H1 (cell line): ENCODE results near the gene FLRT2. TPM values are rescaled to one million over a fixed set of nuclear protein-coding genes. Genes with fewer than 3 reads are reported as not detected.

Experiments
- CTCF ChIA-PET: fragments of 300-600 bp; sonication (Branson Sonifier 250); formaldehyde crosslinking; loops from one replicate; lab custom pipeline; 2021; ENCODE audit not compliant: partially characterized antibody; lab: Charles Lee
- POLR2A ChIA-PET: fragments of 300-600 bp; sonication (Branson Sonifier 250); formaldehyde crosslinking; loops from one replicate; lab custom pipeline; 2021; ENCODE audit warnings: inconsistent platforms; ENCODE audit not compliant: partially characterized antibody; lab: Charles Lee
- DNase-seq, 2 experiments: peaks; one replicate each; pipeline versions ENCODE4 v3.0.0 to v3.0.0-alpha.2; 2010 to 2022; ENCODE audit warnings: low spot score in 2 of 2, low read depth in 1 of 2, mixed read lengths in 1 of 2
- FAIRE-seq: peaks from 2 replicates; lab custom pipeline; 2011; peaks lifted over from hg19 to GRCh38; lab: Jason Lieb, UNC
- H2AFZ ChIP-seq: 2 replicates; pipeline ENCODE4 v1.8.1; 2012; ENCODE audit warnings: low read length, inconsistent platforms
- H2AK5ac ChIP-seq: 2 replicates; pipeline ENCODE4 v1.6.1; 2013; ENCODE audit warnings: low read depth, low read length
- H2BK120ac ChIP-seq: replicated peaks from 2 replicates; pipeline ENCODE3; 2013; ENCODE audit warnings: low read depth, low read length, inconsistent platforms
- H2BK12ac ChIP-seq: 2 replicates; pipeline ENCODE4 v1.6.1; 2013; ENCODE audit warnings: low read depth, low read length
- H2BK15ac ChIP-seq: 2 replicates; pipeline ENCODE4 v1.6.1; 2013; ENCODE audit warnings: low read length
- H2BK20ac ChIP-seq: 2 replicates; pipeline ENCODE4 v1.6.1; 2013; ENCODE audit warnings: low read length
- H2BK5ac ChIP-seq: 2 replicates; pipeline ENCODE4 v1.6.1; 2013; ENCODE audit warnings: low read depth, low read length
- H3K14ac ChIP-seq: 2 replicates; pipeline ENCODE4 v1.6.1; 2013; ENCODE audit warnings: inconsistent platforms; ENCODE audit not compliant: insufficient read length
- H3K18ac ChIP-seq: 2 replicates; pipeline ENCODE4 v1.6.1; 2013; ENCODE audit warnings: low read length; ENCODE audit errors: extremely low read depth
- H3K23ac ChIP-seq: 2 replicates; pipeline ENCODE4 v1.6.1; 2013; ENCODE audit warnings: inconsistent platforms; ENCODE audit not compliant: insufficient read length
- H3K23me2 ChIP-seq: 2 replicates; pipeline ENCODE4 v1.6.1; 2013; ENCODE audit warnings: low read depth, low read length
- H3K27ac ChIP-seq: 2 replicates; pipeline ENCODE4 v1.6.1; 2011; ENCODE audit warnings: low read depth, low read length, inconsistent platforms
- H3K27me3 ChIP-seq, 4 experiments: replicated peaks in 1 of 4; 1 replicate in 1 of 4; 2 replicates in 3 of 4; pipeline versions ENCODE4 v1.6.1 to v1.8.1; 2011 to 2013; ENCODE audit warnings: low read length in 3 of 4, mild to moderate bottlenecking in 3 of 4, inconsistent platforms in 2 of 4, mixed read lengths in 2 of 4, moderate library complexity in 1 of 4; ENCODE audit not compliant: control insufficient read depth in 3 of 4, insufficient read depth in 3 of 4; ENCODE audit errors: extremely low read depth in 1 of 4
- H3K36me3 ChIP-seq, 4 experiments: 2 replicates each; pipeline versions ENCODE4 v1.6.1 to v1.8.1; 2011 to 2013; ENCODE audit warnings: mild to moderate bottlenecking in 4 of 4, low read length in 3 of 4, moderate library complexity in 2 of 4, control low read depth in 1 of 4, inconsistent platforms in 1 of 4; ENCODE audit not compliant: insufficient read depth in 4 of 4, control insufficient read depth in 2 of 4
- H3K4ac ChIP-seq: replicated peaks from 2 replicates; pipeline ENCODE3; 2013; ENCODE audit warnings: low read length, low read depth, mixed read lengths, inconsistent platforms; ENCODE audit not compliant: insufficient read length
- H3K4me1 ChIP-seq, 4 experiments: replicated peaks in 1 of 4; 1 replicate in 1 of 4; 2 replicates in 3 of 4; pipeline versions ENCODE4 v1.6.1 to v1.8.1; 2011 to 2013; ENCODE audit warnings: low read length in 3 of 4, inconsistent platforms in 2 of 4, mixed read lengths in 1 of 4; ENCODE audit not compliant: insufficient read depth in 4 of 4, control insufficient read depth in 3 of 4
- H3K4me2 ChIP-seq, 2 experiments: 2 replicates each; pipeline versions ENCODE4 v1.6.1 to v1.8.1; 2011 to 2013; ENCODE audit warnings: low read depth in 2 of 2, low read length in 2 of 2, control low read depth in 1 of 2, inconsistent platforms in 1 of 2, mild to moderate bottlenecking in 1 of 2; ENCODE audit not compliant: insufficient read depth in 1 of 2
- H3K4me3 ChIP-seq, 4 experiments: fragments of 200-600, 300-600 bp in 1 of 4; sonication (generic), shearing (Covaris generic), sonication (Bioruptor Twin) in 1 of 4; 2 replicates each; pipeline versions ENCODE4 v1.5.1 to v1.8.1; 2011 to 2016; ENCODE audit warnings: low read length in 4 of 4, low read depth in 3 of 4, control low read depth in 2 of 4, inconsistent platforms in 2 of 4, mild to moderate bottlenecking in 2 of 4, mixed read lengths in 1 of 4, moderate library complexity in 1 of 4; ENCODE audit not compliant: insufficient read depth in 2 of 4; ENCODE audit errors: extremely low read depth in 1 of 4
- H3K56ac ChIP-seq: replicated peaks from 2 replicates; pipeline ENCODE3; 2013; ENCODE audit warnings: low read depth, mild to moderate bottlenecking, mixed read lengths, low read length, inconsistent platforms; ENCODE audit not compliant: insufficient read length
- H3K79me1 ChIP-seq: 2 replicates; pipeline ENCODE4 v1.6.1; 2013; ENCODE audit warnings: low read depth, low read length, control low read depth
- H3K79me2 ChIP-seq, 2 experiments: 2 replicates each; pipeline versions ENCODE4 v1.6.1 to v1.8.1; 2012 to 2013; ENCODE audit warnings: low read length in 2 of 2, mild to moderate bottlenecking in 2 of 2, inconsistent platforms in 1 of 2; ENCODE audit not compliant: insufficient read depth in 2 of 2, control insufficient read depth in 1 of 2
- H3K9ac ChIP-seq, 4 experiments: replicated peaks in 1 of 4; 1 replicate in 1 of 4; 2 replicates in 3 of 4; pipeline versions ENCODE4 v1.6.1 to v1.8.1; 2011 to 2013; ENCODE audit warnings: low read depth in 3 of 4, low read length in 3 of 4, control low read depth in 2 of 4, mild to moderate bottlenecking in 2 of 4, moderate library complexity in 2 of 4, inconsistent platforms in 1 of 4; ENCODE audit errors: extremely low read depth in 1 of 4
- H3K9me3 ChIP-seq, 2 experiments: 2 replicates each; pipeline versions ENCODE4 v1.6.1 to v1.8.1; 2012 to 2013; ENCODE audit warnings: mild to moderate bottlenecking in 2 of 2, moderate library complexity in 2 of 2, control low read depth in 1 of 2, inconsistent platforms in 1 of 2, low read depth in 1 of 2, low read length in 1 of 2, mixed read lengths in 1 of 2; ENCODE audit not compliant: insufficient read depth in 2 of 2
- H4K20me1 ChIP-seq, 2 experiments: replicated peaks in 1 of 2; 2 replicates each; pipeline versions ENCODE3 to v1.8.1; 2011 to 2013; ENCODE audit warnings: inconsistent platforms in 2 of 2, low read length in 2 of 2, mild to moderate bottlenecking in 1 of 2; ENCODE audit not compliant: insufficient read depth in 2 of 2, control insufficient read depth in 1 of 2
- H4K5ac ChIP-seq: 2 replicates; pipeline ENCODE4 v1.6.1; 2013; ENCODE audit warnings: low read length, low read depth, mixed read lengths, inconsistent platforms; ENCODE audit not compliant: insufficient read length
- H4K8ac ChIP-seq: 2 replicates; pipeline ENCODE4 v1.8.0; 2013; ENCODE audit warnings: mild to moderate bottlenecking, moderate library complexity, low read length, inconsistent platforms; ENCODE audit not compliant: insufficient read depth; ENCODE audit errors: extremely low read depth
- H4K91ac ChIP-seq: replicated peaks from 2 replicates; pipeline ENCODE3; 2013; ENCODE audit warnings: low read length, mixed read lengths, inconsistent platforms; ENCODE audit not compliant: insufficient read length
- CTBP2 ChIP-seq: IDR thresholded peaks from 2 replicates; pipeline ENCODE4 v1.7.0; 2011; ENCODE audit warnings: borderline replicate concordance, mild to moderate bottlenecking, moderate library complexity, mixed read lengths, low read length; ENCODE audit not compliant: insufficient read depth, insufficient read length
- E2F6 ChIP-seq: IDR thresholded peaks from 2 replicates; pipeline ENCODE4 v1.6.1; 2012; ENCODE audit warnings: inconsistent platforms
- EP300 ChIP-seq, 2 experiments: IDR thresholded peaks; 1 replicate in 1 of 2; 2 replicates in 1 of 2; pipeline ENCODE4 v1.6.1; 2011 to 2012; ENCODE audit warnings: low read depth in 2 of 2, low read length in 2 of 2, mild to moderate bottlenecking in 2 of 2, borderline replicate concordance in 1 of 2, inconsistent platforms in 1 of 2, moderate library complexity in 1 of 2
- POU5F1 ChIP-seq: IDR thresholded peaks from 2 replicates; pipeline ENCODE4 v1.6.1; 2011; ENCODE audit warnings: low read depth, mild to moderate bottlenecking, low read length, moderate library complexity
- RXRA ChIP-seq: IDR thresholded peaks from 2 replicates; pipeline ENCODE4 v1.6.1; 2011; ENCODE audit warnings: low read depth, mild to moderate bottlenecking, low read length, moderate library complexity; ENCODE audit not compliant: insufficient read depth
- SP1 ChIP-seq: IDR thresholded peaks from 2 replicates; pipeline ENCODE4 v1.6.1; 2011; ENCODE audit warnings: low read depth, low read length
- SP4 ChIP-seq: IDR thresholded peaks from 2 replicates; pipeline ENCODE4 v1.6.1; 2012; ENCODE audit warnings: low read length, inconsistent platforms
- TAF7 ChIP-seq: optimal IDR thresholded peaks from 2 replicates; pipeline ENCODE3; 2011; ENCODE audit warnings: low read depth, mild to moderate bottlenecking, inconsistent platforms, low read length, moderate library complexity, borderline replicate concordance
- TBP ChIP-seq: IDR thresholded peaks from 2 replicates; pipeline ENCODE4 v1.6.1; 2011; ENCODE audit warnings: low read depth, low read length, improper control_type of control experiment
- ZNF274 ChIP-seq: IDR thresholded peaks from 2 replicates; pipeline ENCODE4 v1.7.0; 2012; ENCODE audit warnings: low read length, borderline replicate concordance; ENCODE audit errors: extremely low read depth
- WGBS, 2 experiments: shearing (Covaris generic) in 1 of 2; methylation state at CpG; one replicate each; pipeline versions ENCODE4 v1.1.6 to v1.1.7; 2013 to 2015; ENCODE audit warnings: low lambda C conversion rate in 2 of 2, mixed read lengths in 2 of 2, inconsistent platforms in 1 of 2, low coverage in 1 of 2, missing lambda C conversion rate in 1 of 2; ENCODE audit not compliant: insufficient replicate concordance in 2 of 2, insufficient coverage in 1 of 2, insufficient read length in 1 of 2; ENCODE audit errors: extremely low coverage in 1 of 2, missing lambda C conversion rate in 1 of 2; 5-methylcytosine and 5-hydroxymethylcytosine counted together
- polyA plus RNA-seq, 7 experiments: library from polyadenylated mRNA; depleted of rRNA in 3 of 7; stranded (reverse) in 5 of 7; unstranded in 2 of 7; fragments of >200 nt in 5 of 7; fragments of 200-250 nt in 2 of 7; gene quantifications; 1 replicate in 5 of 7; 2 replicates in 1 of 7; 4 replicates in 1 of 7; pipeline versions ENCODE4 v1.2.1 to v1.2.3, GENCODE V29; 2011 to 2013; ENCODE audit warnings: missing spikeins in 2 of 7, mixed read lengths in 2 of 7
- total RNA-seq: library from RNA; stranded (reverse); fragmentation: NEBNext Ultra II Directional; extraction: Animal tissue kit (Norgen Biotek cat#: 25700); gene quantifications from 2 replicates; pipeline ENCODE4 v1.2.1, GENCODE V29; 2021
- TF ChIP-seq, protein P1 (sequence below), 3 experiments: IDR thresholded peaks; 1 replicate in 2 of 3; 2 replicates in 1 of 3; pipeline versions ENCODE4 v1.5.1 to v1.6.1; 2011; ENCODE audit warnings: low read length in 3 of 3, mild to moderate bottlenecking in 3 of 3, inconsistent platforms in 2 of 3, low read depth in 1 of 3, moderate library complexity in 1 of 3; ENCODE audit not compliant: insufficient read depth in 1 of 3; ENCODE audit errors: control extremely low read depth in 1 of 3

Gene FLRT2
- total and polyA plus RNA-seq, 2 of the 8 experiments (the other 6 are each of a cell fraction or from before 2014, with no cell fraction given) = 2.4 to 6.9 TPM

GRCh38 chr14:85622106-85622505 lies 92.2 kb downstream of the FLRT2 start:
- no peak for FAIRE-seq
- TF ChIP-seq SP4 = no peak
- TF ChIP-seq, protein P1, sequence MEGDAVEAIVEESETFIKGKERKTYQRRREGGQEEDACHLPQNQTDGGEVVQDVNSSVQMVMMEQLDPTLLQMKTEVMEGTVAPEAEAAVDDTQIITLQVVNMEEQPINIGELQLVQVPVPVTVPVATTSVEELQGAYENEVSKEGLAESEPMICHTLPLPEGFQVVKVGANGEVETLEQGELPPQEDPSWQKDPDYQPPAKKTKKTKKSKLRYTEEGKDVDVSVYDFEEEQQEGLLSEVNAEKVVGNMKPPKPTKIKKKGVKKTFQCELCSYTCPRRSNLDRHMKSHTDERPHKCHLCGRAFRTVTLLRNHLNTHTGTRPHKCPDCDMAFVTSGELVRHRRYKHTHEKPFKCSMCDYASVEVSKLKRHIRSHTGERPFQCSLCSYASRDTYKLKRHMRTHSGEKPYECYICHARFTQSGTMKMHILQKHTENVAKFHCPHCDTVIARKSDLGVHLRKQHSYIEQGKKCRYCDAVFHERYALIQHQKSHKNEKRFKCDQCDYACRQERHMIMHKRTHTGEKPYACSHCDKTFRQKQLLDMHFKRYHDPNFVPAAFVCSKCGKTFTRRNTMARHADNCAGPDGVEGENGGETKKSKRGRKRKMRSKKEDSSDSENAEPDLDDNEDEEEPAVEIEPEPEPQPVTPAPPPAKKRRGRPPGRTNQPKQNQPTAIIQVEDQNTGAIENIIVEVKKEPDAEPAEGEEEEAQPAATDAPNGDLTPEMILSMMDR (IDR thresholded peaks at IDR 0.05; ENCODE audit: control extremely low read depth in 1 of 3, insufficient read depth in 1 of 3, low read depth in 1 of 3, low read length in 3 of 3) = no peak
- TF ChIP-seq CTBP2 = no peak
- no peak for TF ChIP-seq SP1
- TF ChIP-seq POU5F1 = no peak
- TF ChIP-seq E2F6 = no peak
- no peak for TF ChIP-seq TBP
- no peak for TF ChIP-seq ZNF274
- no peak for TF ChIP-seq RXRA
- TF ChIP-seq TAF7 = no peak
- no peak for TF ChIP-seq EP300 (IDR thresholded peaks at IDR 0.05; ENCODE audit: borderline replicate concordance in 1 of 2, low read depth in 2 of 2, low read length in 2 of 2)

More at GRCh38 chr14:85622106-85622505, 92.2 kb downstream of the FLRT2 start:
- Histone ChIP-seq H3K4ac (no peak overlapping the region), H3K79me2 (no peaks in the 10 kb centered on the region), H3K27ac (no peak overlapping the region), H3K9me3 (no peaks in the 10 kb centered on the region), H3K4me1 (no peaks in the 10 kb centered on the region), H3K23me2 (no peaks in the 10 kb centered on the region), H3K79me1 (no peaks in the 10 kb centered on the region), H3K4me2 (no peak overlapping the region; a peak in 1 of 4 replicates), H3K18ac (no peak overlapping the region), H2BK15ac (no peak overlapping the region), H3K36me3 (no peaks in the 10 kb centered on the region; a peak in 2 of 8 replicates), H4K5ac (no peak overlapping the region), H4K91ac (no peak overlapping the region), H2BK120ac (no peak overlapping the region), H3K56ac (no peak overlapping the region), H2BK5ac (no peak overlapping the region), H3K9ac (no peak overlapping the region), H4K20me1 (no peaks in the 10 kb centered on the region), H3K23ac (no peak overlapping the region), H3K27me3 (no peaks in the 10 kb centered on the region), H2BK12ac (no peak overlapping the region), H4K8ac (no peak overlapping the region), H3K14ac (no peak overlapping the region), H2BK20ac (no peak overlapping the region), H3K4me3 (no peak overlapping the region), H2AFZ (no peak overlapping the region), H2AK5ac (no peak overlapping the region)
- POLR2A ChIA-PET = no interaction called here
- 91% methylated on average over 13 of the region's 13 CpGs; no CpG with 5 or more reads in 1 of the 2 experiments for WGBS, 2 experiments
- CTCF ChIA-PET = interaction anchor here (0.5 to 1.6 kb wide), 4 partner anchors 10 to 86 kb away, joined by 3 to 5 read pairs (median 4); no protein-coding TSS in a partner anchor
- no peak for DNase-seq
